Measurements from ENCODE around the gene PLXNB3.
A peak's percentile ranks its signal among the peaks of the same experiment; 100 is the strongest.

The PLXNB3 gene

DNA sequence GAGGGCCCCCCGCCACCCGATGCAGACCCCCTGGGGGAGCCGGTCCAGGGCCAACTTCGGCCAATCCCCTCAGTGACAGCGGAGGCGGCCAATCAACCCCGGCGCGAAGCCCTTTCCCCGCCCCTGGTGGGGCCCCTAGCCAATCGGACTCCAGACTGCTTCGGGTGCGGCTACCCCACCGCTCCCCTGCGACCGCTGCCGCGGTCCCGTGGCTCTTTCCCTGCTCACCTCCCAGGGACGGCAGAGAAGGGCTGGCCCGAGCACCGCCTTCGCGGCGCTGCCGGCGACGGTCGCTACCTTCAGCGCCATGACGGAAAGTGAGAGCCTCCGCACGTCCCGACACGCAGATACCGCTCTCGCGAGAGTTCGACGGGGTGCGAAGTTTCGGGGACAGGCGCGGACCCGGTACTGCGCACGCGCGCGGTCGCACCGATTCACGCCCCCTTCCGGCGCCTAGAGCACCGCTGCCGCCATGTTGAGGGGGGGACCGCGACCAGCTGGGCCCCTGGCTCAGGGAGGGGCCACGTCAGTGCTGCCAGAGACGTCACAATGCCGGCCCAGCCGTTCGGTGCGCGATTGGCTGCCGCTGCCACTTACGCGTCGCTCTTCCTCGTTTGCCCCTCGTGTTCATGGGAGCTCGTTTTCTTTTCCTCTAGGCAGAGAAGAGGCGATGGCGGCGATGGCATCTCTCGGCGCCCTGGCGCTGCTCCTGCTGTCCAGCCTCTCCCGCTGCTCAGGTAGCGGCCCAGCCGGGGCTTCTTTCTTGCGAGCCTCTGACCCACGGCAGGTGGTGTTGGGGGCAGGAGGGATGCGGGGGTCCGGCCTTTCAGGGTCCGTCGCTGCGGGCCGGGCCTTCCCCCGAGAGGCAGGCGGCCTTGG lies 30.2 kb downstream of the PLXNB3 start, which contains the start of the genes IDH3G and SSR4:
Gene IDH3G (minus strand): TSS at position 358 of the 879 bp plus-strand sequence. CDS start 49 bp downstream, at position 309.
Gene SSR4 (plus strand): TSS at position 651 of the 879 bp plus-strand sequence. CDS start 20 bp downstream, at position 671.
- Histone ChIP-seq H2BK5ac (ENCODE audit: low read depth, low read length, poor library complexity) (peak within 1 kb of the TSS; percentile 96), H3K18ac (ENCODE audit: low read length) (peak within 1 kb of the TSS; percentile 98), H2BK120ac (ENCODE audit: insufficient read depth, low read length, poor library complexity) (peak within 1 kb of the TSS; percentile 10), H3K23ac (ENCODE audit: low read length) (no peak within 1 kb of the TSS), H3K9ac (ENCODE audit: low read length) (peak within 1 kb of the TSS; percentile 96), H3K4me3 (ENCODE audit: low read depth, low read length) (peak within 1 kb of the TSS; percentile 90), H3K9me3 (ENCODE audit: insufficient read depth, low read depth, low read length) (no peaks in the 10 kb centered on the region), H3K4me1 (ENCODE audit: control insufficient read depth in 1 of 2, insufficient read depth in 2 of 2, low read length in 2 of 2) (peaks cover 0 to 5% of the 10 kb centered on the region in 2 experiments), H3K79me2 (ENCODE audit: control insufficient read depth, insufficient read depth, low read length, poor library complexity) (peaks cover 9% of the 10 kb centered on the region), H2AK5ac (ENCODE audit: low read length) (peak within 1 kb of the TSS; percentile 32), H3K4me2 (ENCODE audit: low read length) (peak within 1 kb of the TSS; percentile 92), H2AFZ (ENCODE audit: insufficient read depth, low read length, poor library complexity) (peak within 1 kb of the TSS; percentile 84), H4K8ac (ENCODE audit: low read depth, low read length) (peak within 1 kb of the TSS; percentile 98), H3K14ac (ENCODE audit: low read length) (peak within 1 kb of the TSS; percentile 98), H3K4ac (ENCODE audit: low read depth, low read length) (peak within 1 kb of the TSS; percentile 93), H2BK12ac (ENCODE audit: low read length) (no peak within 1 kb of the TSS), H3K79me1 (ENCODE audit: low read length) (peaks cover 10% of the 10 kb centered on the region), H3K36me3 (ENCODE audit: control insufficient read depth in 1 of 2, insufficient read depth in 2 of 2, low read length in 2 of 2) (peaks cover 39 to 47% of the 10 kb centered on the region in 2 experiments), H4K12ac (ENCODE audit: low read depth, low read length) (peak within 1 kb of the TSS; percentile 93), H3K27ac (ENCODE audit: low read depth, low read length) (peak within 1 kb of the TSS; percentile 90), H4K91ac (ENCODE audit: low read depth, low read length) (peak within 1 kb of the TSS; percentile 98), H3K27me3 (ENCODE audit: insufficient read depth, low read length) (no peaks in the 10 kb centered on the region)
- peak; percentile 90 to 94 for DNase-seq
- WGBS (ENCODE audit: extremely low coverage, insufficient coverage, insufficient read length) = no CpG with 5 or more reads among the region's 92 CpGs

DNA sequence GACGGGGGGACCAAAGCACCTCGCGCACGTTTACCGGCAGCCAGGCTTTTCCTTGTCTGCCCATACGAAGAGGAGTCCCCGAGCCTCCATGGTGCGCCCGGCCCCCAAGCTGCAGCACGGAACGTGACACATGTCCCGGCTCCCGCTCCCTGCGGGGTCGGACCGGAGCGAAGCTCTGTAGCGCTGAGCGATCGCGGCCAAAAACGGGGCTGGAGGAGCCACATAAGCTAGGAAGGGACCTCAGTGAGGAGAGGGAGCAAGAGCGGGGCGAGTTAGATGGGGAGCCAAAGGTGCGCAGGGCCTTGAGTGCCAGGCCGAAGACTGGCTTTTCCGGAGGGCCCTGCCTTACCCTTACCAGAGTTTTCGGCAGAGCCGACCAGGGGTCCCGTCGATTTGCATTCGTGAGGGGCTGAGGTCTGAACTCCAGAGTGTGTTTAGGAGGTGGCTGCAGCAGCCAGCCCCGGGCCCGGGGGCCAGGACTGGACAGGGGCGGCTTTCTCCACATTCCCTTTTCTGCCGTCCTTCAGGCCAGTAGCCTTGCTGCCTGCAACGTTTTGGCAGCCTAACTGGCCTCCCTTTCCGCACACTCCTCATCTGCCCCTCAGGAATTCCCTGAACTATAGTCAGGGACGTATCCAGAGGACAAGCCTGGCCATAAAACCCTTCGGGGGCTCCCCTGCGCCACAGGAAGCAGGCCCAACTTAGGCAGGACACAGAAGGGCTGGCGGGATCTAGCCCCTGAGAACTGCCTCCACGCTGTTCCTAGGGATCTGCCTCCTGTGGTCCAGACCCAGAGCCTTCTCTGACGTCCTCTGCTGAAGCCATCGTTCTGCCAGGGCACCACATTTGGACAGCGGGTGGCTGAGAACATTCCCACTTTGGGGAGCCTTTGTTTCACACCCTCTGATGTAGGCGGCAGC lies 31.1 kb downstream of the PLXNB3 start:
- no CpG with 5 or more reads among the region's 47 CpGs for WGBS (ENCODE audit: extremely low coverage, insufficient coverage, insufficient read length)

DNA sequence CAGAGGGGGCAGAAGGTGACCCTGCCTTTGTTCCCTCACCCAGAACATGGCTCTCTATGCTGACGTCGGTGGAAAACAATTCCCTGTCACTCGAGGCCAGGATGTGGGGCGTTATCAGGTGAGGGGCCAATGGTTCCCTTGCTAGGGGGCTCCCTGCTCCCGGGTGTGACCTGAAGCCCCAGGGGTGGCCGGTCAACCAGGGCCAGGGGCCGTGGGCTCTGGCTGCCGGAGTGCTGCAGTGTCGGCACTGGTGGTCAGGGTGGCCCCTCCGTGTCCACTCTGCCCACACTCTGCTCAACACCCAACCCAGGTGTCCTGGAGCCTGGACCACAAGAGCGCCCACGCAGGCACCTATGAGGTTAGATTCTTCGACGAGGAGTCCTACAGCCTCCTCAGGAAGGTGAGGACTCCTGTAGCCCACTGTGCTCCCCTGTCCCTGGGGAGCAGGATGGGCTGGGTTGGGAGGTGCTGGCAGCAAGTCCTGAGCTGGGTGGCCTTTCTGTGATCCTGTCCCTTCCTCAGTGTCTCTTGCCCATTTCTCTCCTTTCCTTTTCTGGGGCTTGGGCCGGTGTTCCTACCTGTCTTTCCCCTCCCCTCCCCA lies 33.5 kb downstream of the PLXNB3 start:
- Histone ChIP-seq H3K4me1 (ENCODE audit: control insufficient read depth in 1 of 2, insufficient read depth in 2 of 2, low read length in 2 of 2) (peaks cover 0 to 5% of the 10 kb centered on the region in 2 experiments), H3K4ac (ENCODE audit: low read depth, low read length) (no peak overlapping the region), H3K79me2 (ENCODE audit: control insufficient read depth, insufficient read depth, low read length, poor library complexity) (peaks cover 9% of the 10 kb centered on the region), H4K12ac (ENCODE audit: low read depth, low read length) (no peak overlapping the region), H3K9ac (ENCODE audit: low read length) (no peak overlapping the region), H2AFZ (ENCODE audit: insufficient read depth, low read length, poor library complexity) (no peak overlapping the region), H2BK12ac (ENCODE audit: low read length) (no peak overlapping the region), H2AK5ac (ENCODE audit: low read length) (no peak overlapping the region), H2BK5ac (ENCODE audit: low read depth, low read length, poor library complexity) (no peak overlapping the region), H4K8ac (ENCODE audit: low read depth, low read length) (no peak overlapping the region), H2BK120ac (ENCODE audit: insufficient read depth, low read length, poor library complexity) (no peak overlapping the region), H3K23ac (ENCODE audit: low read length) (no peak overlapping the region), H3K79me1 (ENCODE audit: low read length) (peaks cover 10% of the 10 kb centered on the region), H3K4me3 (ENCODE audit: low read depth, low read length) (no peak overlapping the region), H4K91ac (ENCODE audit: low read depth, low read length) (no peak overlapping the region), H3K36me3 (ENCODE audit: control insufficient read depth in 1 of 2, insufficient read depth in 2 of 2, low read length in 2 of 2) (peaks cover 31 to 34% of the 10 kb centered on the region in 2 experiments), H3K9me3 (ENCODE audit: insufficient read depth, low read depth, low read length) (no peaks in the 10 kb centered on the region), H3K14ac (ENCODE audit: low read length) (no peak overlapping the region), H3K4me2 (ENCODE audit: low read length) (no peak overlapping the region), H3K18ac (ENCODE audit: low read length) (no peak overlapping the region), H3K27ac (ENCODE audit: low read depth, low read length) (no peak overlapping the region), H3K27me3 (ENCODE audit: insufficient read depth, low read length) (no peaks in the 10 kb centered on the region)
- WGBS (ENCODE audit: extremely low coverage, insufficient coverage, insufficient read length) = no CpG with 5 or more reads among the region's 15 CpGs
- DNase-seq = no peak

More for the DNA sequence above, 31.1 kb downstream of the PLXNB3 start:
- Histone ChIP-seq H2AK5ac (ENCODE audit: low read length) (peak overlapping the region; percentile 32), H3K4me1 (ENCODE audit: control insufficient read depth in 1 of 2, insufficient read depth in 2 of 2, low read length in 2 of 2) (peaks cover 0 to 5% of the 10 kb centered on the region in 2 experiments), H3K18ac (ENCODE audit: low read length) (peak overlapping the region; percentile 28), H3K36me3 (ENCODE audit: control insufficient read depth in 1 of 2, insufficient read depth in 2 of 2, low read length in 2 of 2) (peaks cover 32 to 40% of the 10 kb centered on the region in 2 experiments), H3K9me3 (ENCODE audit: insufficient read depth, low read depth, low read length) (no peaks in the 10 kb centered on the region), H3K23ac (ENCODE audit: low read length) (no peak overlapping the region), H2AFZ (ENCODE audit: insufficient read depth, low read length, poor library complexity) (peak overlapping the region; percentile 8), H3K27ac (ENCODE audit: low read depth, low read length) (no peak overlapping the region), H3K27me3 (ENCODE audit: insufficient read depth, low read length) (no peaks in the 10 kb centered on the region), H2BK120ac (ENCODE audit: insufficient read depth, low read length, poor library complexity) (peak overlapping the region; percentile 10), H4K12ac (ENCODE audit: low read depth, low read length) (peak overlapping the region; percentile 24), H3K79me1 (ENCODE audit: low read length) (peaks cover 10% of the 10 kb centered on the region), H3K4me2 (ENCODE audit: low read length) (peak overlapping the region; percentile 75), H3K4me3 (ENCODE audit: low read depth, low read length) (peak overlapping the region; percentile 81), H2BK12ac (ENCODE audit: low read length) (no peak overlapping the region), H3K79me2 (ENCODE audit: control insufficient read depth, insufficient read depth, low read length, poor library complexity) (peaks cover 9% of the 10 kb centered on the region), H4K91ac (ENCODE audit: low read depth, low read length) (peak overlapping the region; percentile 81), H2BK5ac (ENCODE audit: low read depth, low read length, poor library complexity) (peak overlapping the region; percentile 22), H3K4ac (ENCODE audit: low read depth, low read length) (peak overlapping the region; percentile 38), H3K9ac (ENCODE audit: low read length) (peak overlapping the region; percentile 91), H3K14ac (ENCODE audit: low read length) (peak overlapping the region; percentile 88), H4K8ac (ENCODE audit: low read depth, low read length) (peak overlapping the region; percentile 85)
- peak in 1 of 2 donors; percentile 28 for DNase-seq

DNA sequence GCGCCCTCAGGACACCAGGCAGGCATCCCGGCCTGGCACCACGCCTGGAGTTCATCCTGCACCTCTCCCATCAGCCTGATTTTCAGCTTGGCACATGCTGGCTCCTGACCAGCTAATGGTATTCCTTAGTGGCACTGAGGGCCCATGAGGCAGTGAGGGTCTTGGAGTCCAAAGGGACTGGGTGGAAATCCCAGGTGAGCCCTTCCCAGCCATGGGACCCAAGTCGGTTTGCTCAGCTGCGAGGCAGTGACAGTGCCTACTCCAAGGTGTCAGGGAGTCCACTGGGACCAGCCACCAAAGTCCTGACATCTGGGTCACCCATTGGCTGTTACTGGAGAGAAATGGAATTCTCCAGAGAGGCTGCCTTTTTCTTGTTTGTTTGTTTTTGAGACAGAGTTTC lies 35.3 kb downstream of the PLXNB3 start:
- Histone ChIP-seq H4K91ac (ENCODE audit: low read depth, low read length) (no peak overlapping the region), H3K23ac (ENCODE audit: low read length) (no peak overlapping the region), H3K4ac (ENCODE audit: low read depth, low read length) (no peak overlapping the region), H2AFZ (ENCODE audit: insufficient read depth, low read length, poor library complexity) (no peak overlapping the region), H3K18ac (ENCODE audit: low read length) (no peak overlapping the region), H3K27me3 (ENCODE audit: insufficient read depth, low read length) (no peaks in the 10 kb centered on the region), H2BK5ac (ENCODE audit: low read depth, low read length, poor library complexity) (no peak overlapping the region), H3K27ac (ENCODE audit: low read depth, low read length) (no peak overlapping the region), H2AK5ac (ENCODE audit: low read length) (no peak overlapping the region), H3K4me3 (ENCODE audit: low read depth, low read length) (no peak overlapping the region), H3K4me1 (ENCODE audit: control insufficient read depth in 1 of 2, insufficient read depth in 2 of 2, low read length in 2 of 2) (peaks cover 0 to 2% of the 10 kb centered on the region in 2 experiments), H3K36me3 (ENCODE audit: control insufficient read depth in 1 of 2, insufficient read depth in 2 of 2, low read length in 2 of 2) (peaks cover 31 to 34% of the 10 kb centered on the region in 2 experiments), H4K8ac (ENCODE audit: low read depth, low read length) (no peak overlapping the region), H2BK120ac (ENCODE audit: insufficient read depth, low read length, poor library complexity) (no peak overlapping the region), H2BK12ac (ENCODE audit: low read length) (no peak overlapping the region), H3K4me2 (ENCODE audit: low read length) (no peak overlapping the region), H3K14ac (ENCODE audit: low read length) (no peak overlapping the region), H3K9ac (ENCODE audit: low read length) (no peak overlapping the region), H3K79me2 (ENCODE audit: control insufficient read depth, insufficient read depth, low read length, poor library complexity) (peaks cover 7% of the 10 kb centered on the region), H3K9me3 (ENCODE audit: insufficient read depth, low read depth, low read length) (no peaks in the 10 kb centered on the region), H4K12ac (ENCODE audit: low read depth, low read length) (no peak overlapping the region), H3K79me1 (ENCODE audit: low read length) (peaks cover 5% of the 10 kb centered on the region)
- no peak for DNase-seq
- WGBS (ENCODE audit: extremely low coverage, insufficient coverage, insufficient read length) = no CpG with 5 or more reads among the region's 5 CpGs
